WI38 (cell line): Measurements from ENCODE around the gene OAT.

Experiments used
- H3K4me3 ChIP-seq: 2 replicates; pipeline ENCODE4 v1.5.1; 2011; ENCODE audit warnings: low read depth, mild to moderate bottlenecking, control low read depth, low read length
- CTCF ChIP-seq: IDR thresholded peaks from 2 replicates; pipeline ENCODE4 v1.5.1; 2012; ENCODE audit warnings: low read depth, mild to moderate bottlenecking, control low read depth, low read length

Gene OAT

GRCh38 chr10:124353896-124354295 is 64.8 kb downstream of the OAT start:
- TF ChIP-seq CTCF = no peak

DNA sequence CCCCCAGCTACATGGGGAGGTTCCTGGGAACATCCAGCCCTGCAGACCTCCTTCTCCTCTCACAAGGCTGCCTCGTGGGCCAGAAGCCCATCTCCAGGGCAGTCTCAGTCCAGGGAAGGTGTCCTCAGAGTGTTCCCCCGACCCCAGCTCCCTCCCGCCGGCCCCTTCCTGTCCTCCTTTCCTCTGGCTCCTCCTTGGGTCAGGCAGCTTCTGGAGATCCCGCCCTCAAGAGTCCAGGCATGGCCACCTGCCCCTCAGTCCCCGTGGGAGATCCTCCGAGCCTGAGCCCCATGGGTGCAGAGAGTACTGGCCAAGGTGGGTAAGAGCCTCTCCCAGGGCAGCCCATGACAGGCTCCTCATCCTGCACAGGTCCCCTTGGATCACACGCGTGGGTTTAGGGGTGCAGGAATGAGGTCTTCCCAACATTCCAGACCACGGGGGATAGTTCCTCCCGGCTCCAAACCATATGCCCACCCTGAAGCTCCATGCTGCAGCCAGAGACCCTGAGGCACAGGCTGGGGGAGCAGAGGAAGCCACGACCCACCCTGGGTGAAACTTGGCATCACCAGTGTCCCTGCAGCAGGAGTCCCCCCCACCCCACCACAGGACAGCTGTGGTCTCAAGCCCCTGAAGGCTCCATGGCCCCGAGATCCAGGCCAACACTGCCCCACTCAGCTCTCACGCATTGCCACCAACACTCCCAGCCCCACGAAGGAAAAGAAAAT is 65.5 kb downstream of the OAT start:
- H3K4me3 ChIP-seq = no peak overlapping the region
- TF ChIP-seq CTCF = no peak

More at GRCh38 chr10:124353896-124354295, 64.8 kb downstream of the OAT start:
- no peak overlapping the region for H3K4me3 ChIP-seq

DNA sequence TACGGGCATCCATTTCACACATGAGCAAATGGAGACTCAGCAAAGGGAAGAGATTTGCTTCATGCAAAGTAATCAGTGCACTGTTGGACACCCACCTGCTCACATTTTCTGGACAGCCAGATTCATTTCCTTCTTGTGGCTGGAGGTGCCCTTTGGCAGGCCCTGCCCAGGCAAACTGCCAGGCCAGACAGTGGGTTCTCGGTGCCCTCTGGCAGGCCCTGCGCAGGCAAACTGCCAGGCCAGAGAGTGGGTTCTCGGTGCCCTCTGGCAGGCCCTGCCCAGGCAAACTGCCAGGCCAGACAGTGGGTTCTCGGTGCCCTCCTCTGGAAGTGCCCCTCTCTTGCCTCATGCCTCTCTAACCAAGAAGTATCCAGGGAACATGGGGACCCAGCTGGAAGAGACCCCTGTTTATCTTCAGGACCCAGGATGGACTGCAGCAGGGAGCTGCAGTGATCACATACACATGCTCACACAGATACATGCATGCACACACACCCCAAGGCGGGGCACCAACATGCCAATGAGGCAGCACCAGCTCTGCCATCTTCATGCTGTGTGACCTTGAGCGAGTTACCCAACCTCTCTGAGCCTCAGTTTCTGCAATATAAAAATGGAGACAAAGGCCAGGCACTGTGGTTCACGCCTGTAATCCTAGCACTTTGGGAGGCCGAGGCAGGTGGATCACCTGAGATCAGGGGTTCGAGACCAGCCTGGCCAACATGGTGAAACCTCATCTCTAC is 67.1 kb downstream of the OAT start:
- no peak overlapping the region for H3K4me3 ChIP-seq
- TF ChIP-seq CTCF = no peak

DNA sequence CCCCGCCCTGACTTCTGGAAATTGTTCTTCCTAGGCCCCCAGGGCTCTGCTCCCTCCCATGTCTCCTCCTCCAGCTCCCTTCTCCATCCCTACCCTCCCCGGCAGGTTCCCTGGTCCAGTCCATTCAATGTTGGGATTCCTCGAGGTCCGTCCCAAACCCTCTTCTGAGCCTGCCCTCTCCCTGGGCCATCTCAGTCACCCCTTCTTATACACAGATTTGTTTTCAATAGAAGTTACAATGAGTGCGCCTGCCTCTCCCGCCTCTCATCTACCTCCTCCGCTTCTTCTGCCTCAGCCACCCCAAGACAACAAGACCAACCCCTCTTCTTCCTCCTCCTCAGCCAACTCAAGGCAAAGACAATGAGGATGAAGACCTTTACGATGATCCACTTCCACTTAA is 67.9 kb downstream of the OAT start:
- no peak overlapping the region for H3K4me3 ChIP-seq
- TF ChIP-seq CTCF = no peak

GRCh38 chr10:124349996-124350280 is 68.8 kb downstream of the OAT start:
- TF ChIP-seq CTCF = no peak
- H3K4me3 ChIP-seq = no peak overlapping the region

GRCh38 chr10:124349231-124349995 is 69.3 kb downstream of the OAT start:
- TF ChIP-seq CTCF = no peak

DNA sequence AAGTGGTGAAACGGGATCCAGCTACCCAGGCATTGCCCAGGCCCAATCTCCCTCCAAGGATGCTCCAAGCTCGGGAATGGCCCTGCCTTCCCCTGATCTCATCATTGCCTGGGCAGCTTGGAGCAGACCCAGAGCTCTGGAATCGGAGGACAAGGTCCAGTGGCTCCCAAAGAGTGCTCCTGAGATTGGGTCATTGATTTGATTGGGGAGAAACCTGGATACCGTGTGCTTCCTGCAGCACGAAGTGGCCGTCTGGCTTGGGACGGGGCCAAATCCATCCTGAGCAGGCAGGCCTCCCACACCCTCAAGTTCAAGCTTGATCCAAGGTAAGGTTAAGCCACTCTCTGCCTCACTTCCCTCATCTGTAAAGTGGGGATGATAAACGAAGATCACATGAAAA is 69.9 kb downstream of the OAT start:
- no peak overlapping the region for H3K4me3 ChIP-seq

More at GRCh38 chr10:124349231-124349995, 69.3 kb downstream of the OAT start:
- H3K4me3 ChIP-seq = no peak overlapping the region

More for the DNA sequence above, 69.9 kb downstream of the OAT start:
- no peak for TF ChIP-seq CTCF
